HG02759 (cell line): Measurements from ENCODE around the gene DOCK11.
A peak's percentile ranks its signal among the peaks of the same experiment; 100 is the strongest.

ENCODE experiments used
- ATAC-seq: cut with Tn5 transposase; IDR thresholded peaks from one replicate; pipeline ENCODE4 v1.9.1; 2021; ENCODE audit warnings: mild to moderate bottlenecking, moderate library complexity; ENCODE audit not compliant: unreplicated experiment

The DOCK11 gene

DNA sequence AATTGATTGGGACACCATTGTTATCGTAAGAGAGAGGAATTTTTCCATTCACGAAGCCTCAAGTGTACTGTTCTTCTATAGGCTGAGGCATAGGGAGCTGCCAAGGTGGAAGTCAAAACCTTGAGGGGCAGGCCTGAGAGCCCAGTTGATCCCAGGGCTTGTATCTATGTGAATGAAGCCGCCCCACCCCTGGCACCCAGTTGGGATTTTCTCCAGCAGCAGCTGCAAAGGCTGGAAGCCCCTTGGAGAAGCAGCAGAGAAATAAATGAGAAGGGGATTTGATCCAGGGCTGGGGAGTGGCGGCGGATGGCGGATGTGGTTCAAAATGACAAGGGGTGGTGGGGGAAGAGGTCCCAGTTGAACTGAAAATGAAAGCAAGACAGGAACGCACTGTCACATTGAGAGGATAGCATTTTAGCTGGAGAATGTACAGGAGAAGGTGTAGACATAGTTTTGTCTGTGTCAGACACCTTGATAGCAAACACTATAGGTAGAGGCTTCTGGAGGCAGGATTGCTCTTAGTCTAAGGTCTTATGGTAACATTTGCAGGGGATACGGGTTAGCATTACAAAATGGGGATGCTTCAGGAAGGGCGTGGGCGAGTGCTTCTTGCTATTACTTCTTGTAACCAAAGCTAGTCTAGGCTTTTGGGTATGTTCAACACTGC, 32.6 kb downstream of the DOCK11 start:
- peak; percentile 90 for ATAC-seq

DNA sequence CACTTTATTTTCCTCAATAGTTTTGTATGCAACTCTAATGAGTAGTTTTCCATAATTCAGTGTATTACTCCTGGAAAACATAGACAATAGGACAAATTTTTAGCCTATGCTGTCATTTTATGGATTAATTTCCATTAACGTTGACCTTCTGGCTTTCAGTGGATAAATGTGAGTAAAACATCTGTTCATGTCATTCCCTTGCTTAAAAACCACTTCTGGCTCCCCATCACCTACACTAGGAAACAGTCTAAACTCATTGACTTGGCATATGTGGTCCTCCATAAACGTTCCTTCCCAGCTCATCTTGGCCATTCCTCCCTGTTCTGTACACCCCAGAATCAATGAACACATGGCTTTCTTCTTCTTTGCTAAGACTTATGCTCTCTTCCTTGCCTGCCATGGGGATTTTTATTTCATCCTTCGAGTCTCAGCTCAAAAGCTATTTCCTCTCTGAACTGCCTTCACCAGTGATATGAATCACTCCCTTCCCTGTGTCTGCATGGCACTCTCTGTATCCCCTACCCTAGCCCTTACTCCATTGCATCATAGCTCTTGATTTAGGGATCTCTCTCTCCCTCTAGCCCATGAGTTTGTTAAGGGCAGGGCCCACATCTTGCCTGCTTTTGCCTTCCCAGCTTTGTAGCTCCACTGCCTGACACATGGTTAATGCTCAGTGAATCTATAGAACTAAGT, 34.8 kb downstream of the DOCK11 start:
- no peak for ATAC-seq

DNA sequence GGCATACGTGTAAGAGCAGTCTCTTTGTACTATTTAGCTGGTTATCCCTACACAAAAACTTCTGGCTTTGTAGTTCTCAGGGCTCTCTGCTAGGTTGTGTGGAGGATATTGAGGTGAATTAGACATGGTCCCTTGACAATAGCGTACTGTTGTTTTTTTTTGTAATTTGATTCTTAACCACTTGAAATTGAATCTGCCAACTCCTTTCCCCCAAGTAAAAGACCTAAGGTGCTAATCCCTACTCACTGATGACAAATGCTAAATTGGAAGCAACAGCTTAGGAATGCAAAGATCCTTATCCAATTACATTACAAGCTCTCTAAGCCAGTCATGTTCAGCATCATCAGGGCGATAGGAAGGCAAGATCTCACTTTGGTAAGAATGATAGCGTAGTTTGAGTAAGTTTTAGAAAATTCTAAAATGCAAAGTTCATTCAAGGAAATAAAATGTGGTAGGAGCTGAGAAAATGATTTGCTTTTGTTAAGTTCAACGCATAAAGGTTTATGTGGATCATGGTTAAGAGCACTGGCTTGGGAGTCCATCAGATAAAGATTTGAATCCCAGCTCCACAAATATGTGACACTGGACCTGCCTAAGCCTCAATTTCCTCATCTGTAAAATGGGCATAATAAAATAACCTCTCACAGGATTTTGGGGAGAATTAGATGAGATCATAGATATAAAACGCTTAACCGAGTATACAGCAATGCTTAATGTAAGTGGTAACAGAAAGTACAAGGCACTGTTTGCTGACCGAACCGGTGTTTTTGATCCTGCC, 39.3 kb downstream of the DOCK11 start:
- ATAC-seq = no peak

DNA sequence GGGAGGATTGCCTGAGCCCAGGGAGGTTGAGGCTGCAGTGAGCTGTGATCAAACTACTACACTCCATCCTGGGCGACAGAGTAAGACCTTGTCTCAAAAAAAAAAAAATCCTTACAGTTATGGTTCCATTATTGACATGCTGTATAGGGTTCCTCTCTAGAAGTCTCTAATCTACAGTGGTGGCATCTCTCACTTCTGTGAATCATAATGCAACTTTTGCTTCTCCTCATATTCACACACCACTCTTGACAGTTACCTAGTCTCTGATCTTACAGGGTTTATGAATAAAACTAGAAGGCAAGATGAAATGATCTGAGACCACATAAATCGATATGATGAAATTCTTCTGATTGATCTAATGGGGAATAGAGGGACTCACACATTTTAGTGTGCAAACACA, 40.6 kb downstream of the DOCK11 start:
- ATAC-seq = peak; percentile 75

DNA sequence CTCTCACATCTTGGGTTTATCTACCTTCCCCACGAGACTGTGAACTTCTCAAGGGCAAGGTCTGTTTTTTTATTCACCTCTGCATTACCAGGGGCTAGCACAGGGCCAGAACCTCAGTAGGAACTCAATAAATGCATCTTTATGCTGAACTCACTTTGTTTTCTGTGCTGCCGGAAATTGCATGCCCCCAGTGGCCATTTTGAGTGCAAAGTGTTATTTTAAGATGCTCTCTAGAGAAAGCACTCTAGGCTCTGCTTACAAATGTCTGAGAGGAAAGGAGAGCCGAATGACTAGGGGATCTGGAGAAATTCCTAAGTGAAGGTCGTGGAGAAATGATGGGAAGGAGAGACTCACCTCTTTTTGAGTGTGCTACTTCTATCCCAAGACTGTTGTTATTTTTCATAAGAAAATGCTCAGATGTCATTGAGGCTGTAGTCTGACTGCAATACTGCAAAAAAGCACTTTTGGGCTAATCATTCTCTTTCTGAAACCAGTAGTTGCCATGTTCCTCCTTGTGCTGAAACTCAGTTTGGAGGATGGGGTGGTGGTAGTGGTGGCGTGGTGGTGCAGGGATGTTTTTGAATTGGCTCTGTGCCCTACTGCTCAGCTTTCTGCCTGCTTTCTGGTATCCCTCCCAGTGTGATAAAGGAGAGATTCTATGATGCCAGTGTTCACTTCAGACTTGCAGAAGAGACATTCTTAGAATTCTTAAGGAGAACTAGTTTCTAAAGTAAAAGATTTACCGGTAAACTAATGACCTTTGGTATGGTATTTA, 41.3 kb downstream of the DOCK11 start:
- peak; percentile 76 for ATAC-seq

DNA sequence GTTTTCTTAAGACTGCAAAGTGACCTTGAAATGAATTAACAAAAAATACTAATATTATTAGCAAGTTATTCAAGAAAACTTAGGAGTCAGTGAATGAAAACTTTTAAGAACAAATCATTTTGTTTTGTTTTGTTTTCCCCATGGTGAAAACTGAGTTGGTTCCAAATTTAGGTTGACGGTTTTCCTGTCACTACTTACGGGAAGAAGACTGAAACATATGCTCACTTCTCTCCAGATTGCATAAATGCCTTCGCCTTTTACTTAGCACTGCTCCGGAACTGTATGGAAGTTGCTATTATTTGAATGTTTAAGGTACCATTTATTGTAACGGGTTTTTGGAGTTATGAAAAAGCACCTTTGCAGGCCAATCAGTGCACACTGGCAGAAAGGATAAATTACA, 42.8 kb downstream of the DOCK11 start:
- ATAC-seq = no peak

DNA sequence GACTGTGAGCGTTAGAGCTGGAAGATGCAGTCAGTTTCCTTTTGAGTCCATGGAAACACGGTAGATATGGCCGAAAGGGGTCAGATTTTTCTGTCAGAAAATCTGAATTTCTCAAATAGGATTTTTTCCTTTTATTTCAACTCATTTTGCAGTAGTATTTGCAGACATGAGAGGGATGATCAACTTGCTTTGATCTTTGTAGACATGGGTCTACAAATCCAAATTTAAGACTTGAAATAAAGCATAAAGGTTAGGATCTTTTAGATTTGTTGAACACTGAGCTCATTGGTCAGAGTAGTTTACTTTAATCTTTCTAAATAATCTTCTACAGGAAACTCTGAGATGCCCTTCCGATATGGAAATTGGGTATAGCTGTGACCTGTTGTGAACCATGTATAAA, 44.7 kb downstream of the DOCK11 start:
- no peak for ATAC-seq

DNA sequence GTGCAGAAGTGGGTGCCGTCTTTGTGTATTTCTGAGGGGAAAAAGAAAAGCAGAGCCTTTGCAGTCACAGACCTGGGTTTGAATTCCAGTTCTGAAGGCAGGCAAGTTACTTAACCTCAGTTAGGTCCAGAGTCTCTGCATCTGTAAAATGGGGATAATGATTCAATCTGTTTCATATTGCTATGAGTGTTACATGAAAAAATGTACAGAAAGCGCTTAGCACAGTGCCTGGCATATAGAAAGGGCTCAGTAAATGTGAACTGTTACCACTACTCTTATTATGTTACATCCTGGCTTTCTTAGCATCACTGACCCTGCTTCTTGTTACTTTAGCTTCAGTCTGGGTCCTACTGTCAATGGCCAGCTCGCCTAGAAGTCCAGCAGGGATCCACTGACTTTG, 45.9 kb downstream of the DOCK11 start:
- no peak for ATAC-seq

DNA sequence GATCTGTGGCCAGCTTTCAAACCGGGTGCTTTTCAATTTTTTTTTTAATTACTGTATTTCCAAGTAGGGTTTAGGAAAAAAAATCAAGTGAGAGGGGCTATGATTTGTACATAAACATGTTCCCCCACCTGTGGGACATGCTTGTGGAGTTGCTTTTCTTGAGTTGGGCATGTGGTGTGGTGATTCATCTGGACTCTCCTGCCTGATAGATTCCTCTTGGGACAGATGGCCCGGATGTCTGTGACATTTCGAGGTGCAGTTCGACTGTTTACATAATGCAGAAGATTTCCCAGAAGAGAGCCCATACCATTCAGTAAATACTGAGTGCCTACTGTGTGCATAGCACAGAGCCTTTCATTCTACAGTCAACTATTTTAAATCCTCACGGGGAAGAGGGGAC, 49.9 kb downstream of the DOCK11 start:
- no peak for ATAC-seq

DNA sequence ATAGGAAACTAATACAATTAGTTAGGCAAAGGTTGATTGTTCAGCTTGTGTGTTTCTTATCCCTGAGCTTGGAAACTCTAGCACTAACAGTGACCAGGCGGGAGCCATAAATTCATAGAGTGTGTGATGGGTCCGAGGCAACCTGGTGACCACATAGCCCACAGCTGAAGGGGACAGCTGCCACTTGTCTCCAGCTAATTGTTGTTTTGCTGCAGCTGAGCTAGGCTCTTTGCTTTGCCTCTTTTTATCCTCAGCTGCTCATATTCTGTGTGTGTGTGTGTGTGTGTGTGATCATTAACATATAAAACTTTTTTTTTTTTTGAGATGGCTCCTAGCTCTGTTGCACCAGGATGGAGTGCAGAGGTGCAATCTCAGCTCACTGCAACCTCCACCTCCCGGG, 53.2 kb downstream of the DOCK11 start:
- ATAC-seq = no peak

DNA sequence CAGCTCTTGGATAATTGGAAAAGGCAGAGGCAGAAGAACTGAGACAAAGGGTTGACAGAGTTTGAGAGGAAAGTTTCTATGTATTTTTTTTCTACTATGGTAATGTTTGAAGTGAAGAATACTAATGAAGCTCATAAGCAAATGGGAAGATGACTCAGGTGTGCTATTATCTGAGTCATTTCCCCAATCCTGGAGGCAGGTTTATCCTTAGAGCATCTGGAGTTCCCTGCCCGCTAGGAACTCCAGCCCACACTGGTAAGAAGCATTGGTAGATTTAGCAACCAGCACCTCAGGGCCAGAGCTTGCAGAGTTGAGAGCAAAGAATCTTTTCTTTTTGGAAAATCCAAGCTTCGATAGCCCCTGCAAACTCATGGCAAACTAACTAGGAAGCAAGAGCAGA, 55.2 kb downstream of the DOCK11 start:
- no peak for ATAC-seq

DNA sequence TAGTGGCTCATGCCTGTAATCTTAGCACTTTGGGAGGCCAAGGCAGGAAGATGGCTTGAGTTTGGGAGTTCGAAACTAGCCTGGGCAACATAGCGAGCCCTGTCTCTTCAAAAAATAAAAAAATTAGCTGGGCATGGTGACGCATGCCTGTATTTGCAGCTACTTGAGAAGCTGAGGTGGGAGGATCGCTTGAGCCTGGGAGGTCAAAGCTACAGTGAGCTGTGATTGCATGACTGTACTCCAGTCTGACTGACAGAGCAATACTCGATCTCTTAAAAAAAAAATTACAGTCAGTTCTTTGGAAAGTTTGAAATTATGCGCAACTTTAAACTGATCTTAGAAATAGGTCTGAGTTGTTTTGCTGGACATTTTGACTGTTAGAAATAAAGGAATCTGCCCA, 55.8 kb downstream of the DOCK11 start:
- ATAC-seq = no peak

DNA sequence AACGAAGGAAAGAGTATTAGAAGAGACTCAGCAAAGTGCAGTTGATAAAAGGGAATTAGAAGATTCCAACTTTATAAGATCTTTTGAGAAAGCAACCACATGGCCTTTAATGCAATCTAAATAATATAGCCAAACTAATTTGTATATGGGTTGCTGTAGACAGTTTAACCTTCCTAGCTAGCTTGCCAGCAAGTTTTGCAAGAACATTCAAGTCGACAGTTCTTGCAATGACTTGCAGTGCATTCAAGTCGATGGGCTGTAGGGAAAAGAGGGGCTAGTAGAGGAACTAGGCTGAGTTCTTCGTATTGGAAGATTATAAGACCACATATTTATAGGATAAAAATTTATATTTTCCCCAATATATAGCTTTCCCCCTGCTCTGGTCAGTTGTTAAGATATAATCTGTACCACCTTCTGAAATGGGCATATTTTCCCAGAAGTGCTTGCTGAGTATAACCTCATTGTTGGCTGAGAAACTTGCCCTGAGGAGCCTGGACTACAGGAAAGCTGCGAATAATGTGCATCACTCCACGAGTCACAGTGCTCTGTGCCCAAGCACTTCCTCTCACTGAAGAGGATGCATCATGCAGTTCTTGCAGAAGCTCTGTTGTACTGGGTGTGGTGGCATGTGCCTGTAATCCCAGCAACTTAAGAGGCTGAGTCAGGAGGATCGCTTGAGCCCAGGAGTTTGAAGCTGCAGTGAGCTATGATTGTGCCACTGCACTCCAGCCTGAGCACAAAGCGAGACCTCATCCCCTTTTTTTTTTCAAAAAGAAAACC, 56.7 kb downstream of the DOCK11 start:
- no peak for ATAC-seq

DNA sequence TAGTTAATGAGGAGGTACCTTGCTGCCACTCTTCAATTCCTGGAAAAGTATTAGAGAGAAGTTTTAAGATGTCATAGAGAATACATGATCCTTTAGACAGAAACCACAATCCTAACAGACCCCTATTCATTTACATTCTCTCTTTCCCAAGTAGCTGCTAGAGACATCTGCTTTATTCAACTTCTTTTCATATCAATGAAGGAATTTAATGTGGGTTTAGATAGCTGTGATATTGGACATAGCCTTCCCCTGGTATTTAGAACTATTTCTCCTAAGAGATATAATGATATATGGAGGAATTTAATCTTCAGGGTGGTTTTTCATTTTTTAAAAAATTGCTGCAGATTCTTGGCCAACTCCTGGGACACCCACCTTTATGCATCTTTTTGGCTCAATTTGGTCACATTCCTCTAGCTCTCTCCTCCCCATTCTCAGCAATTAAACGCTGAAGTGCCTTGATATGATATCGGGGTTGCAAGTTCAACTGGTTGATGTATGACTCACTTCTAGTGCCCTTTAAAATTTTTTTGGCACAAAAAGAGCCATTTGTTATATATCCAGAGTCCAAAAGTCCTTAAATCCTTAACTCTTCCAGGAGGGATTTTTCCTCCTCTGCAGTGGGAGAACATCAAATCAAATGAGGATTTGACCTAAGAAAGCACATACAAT, 57.6 kb downstream of the DOCK11 start:
- no peak for ATAC-seq

DNA sequence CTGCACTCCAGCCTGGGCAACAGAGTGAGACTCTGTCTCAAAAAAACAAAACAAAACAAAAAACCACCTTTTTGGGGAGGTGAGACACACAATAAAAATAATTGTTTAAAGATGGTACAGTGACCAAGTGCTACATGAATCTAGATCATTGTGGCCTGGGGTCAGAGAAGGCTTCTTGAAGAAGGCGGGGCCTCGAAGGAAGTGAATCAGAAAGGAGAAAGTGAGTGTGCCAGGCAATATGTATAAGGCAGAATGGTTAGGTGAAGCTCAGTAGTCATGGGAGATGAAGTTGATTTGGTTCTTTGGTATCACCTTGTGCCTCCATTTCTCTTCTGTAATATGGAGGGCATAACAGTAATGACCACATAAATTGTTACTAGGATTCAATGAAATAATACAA, 58.9 kb downstream of the DOCK11 start:
- no peak for ATAC-seq

DNA sequence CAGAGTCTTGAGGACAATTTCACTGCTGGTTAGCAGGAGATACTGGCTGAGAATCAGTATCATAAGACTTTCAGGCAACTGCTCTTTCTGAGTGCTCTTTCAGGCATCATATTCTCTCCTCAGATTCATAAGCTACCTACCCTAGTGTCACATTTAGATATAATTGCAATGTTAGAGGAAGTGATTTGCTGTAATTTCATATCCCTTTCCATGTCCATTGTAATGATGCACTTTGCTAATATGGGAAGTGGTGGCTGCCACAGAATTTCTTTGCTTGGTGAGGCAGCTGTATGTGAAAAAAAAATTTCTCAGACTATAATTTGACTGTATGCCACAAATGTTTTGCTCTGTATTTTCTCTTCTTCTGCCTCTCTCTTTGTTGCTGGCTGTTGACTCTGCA, 63.3 kb downstream of the DOCK11 start:
- ATAC-seq = no peak

DNA sequence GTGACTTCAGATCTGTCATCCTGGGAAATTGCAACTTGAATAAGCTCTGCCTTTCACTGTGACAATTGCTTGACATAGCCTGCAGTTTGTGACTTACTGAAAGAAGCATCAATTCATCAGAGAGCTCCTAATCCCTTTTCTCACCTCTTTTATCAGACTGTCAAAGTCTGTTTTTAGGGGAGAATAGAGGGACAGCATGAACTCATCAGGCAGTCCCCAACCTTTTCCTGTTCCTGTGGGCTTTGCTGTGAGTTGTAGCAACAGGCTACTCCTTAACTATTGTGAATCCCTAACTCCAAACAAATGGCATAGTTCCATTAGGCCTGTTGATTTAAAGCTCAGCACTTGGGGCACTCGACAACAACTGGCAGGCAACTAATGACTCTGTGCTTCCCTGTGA, 64.9 kb downstream of the DOCK11 start:
- ATAC-seq = no peak

DNA sequence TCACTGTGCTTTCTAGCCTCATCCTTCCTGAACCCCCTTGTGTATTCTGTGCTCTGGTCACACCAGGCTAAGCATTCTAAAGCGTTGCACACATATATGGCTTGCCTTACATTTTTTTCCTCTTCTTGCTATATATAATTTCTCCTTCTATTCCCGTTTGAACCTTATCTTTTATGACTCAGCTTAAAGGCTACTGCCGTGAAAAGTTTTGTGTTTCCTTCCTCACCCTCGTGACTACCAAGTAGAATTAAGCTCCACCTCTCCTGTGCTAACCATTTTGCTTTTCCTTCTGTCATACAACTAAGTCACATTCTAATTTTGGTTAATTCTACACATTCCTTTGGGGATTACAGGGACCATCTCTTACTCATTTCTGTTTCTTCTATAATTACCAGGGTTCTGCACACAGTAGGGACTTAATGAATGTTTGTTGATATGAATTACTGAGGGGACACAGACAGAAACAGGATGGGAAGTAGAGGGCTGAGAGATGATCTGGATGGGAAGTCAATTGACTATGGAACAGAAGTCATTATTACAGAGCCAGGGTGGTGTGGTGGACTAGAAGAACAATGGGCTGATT, 67.1 kb downstream of the DOCK11 start:
- ATAC-seq = no peak

DNA sequence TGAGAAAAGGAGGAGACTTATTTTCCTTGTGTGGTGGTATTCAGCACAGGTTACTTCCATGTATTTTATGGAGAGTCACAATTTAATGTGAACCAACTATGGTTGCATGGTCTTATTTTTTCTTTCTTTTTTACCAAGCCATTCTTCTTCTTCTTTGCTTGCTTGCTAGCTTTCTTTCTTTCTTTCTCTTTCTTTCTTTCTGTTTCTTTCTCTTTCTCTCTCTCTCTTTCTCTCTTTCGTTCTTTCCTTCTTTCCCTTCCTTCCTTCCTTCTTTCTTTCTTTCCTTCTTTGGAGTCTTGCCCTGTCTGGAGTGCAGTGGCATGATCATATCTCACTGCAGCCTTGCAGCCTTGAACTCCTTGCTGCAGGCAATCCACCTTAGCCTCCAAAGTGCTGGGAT, 68.9 kb downstream of the DOCK11 start:
- ATAC-seq = no peak

DNA sequence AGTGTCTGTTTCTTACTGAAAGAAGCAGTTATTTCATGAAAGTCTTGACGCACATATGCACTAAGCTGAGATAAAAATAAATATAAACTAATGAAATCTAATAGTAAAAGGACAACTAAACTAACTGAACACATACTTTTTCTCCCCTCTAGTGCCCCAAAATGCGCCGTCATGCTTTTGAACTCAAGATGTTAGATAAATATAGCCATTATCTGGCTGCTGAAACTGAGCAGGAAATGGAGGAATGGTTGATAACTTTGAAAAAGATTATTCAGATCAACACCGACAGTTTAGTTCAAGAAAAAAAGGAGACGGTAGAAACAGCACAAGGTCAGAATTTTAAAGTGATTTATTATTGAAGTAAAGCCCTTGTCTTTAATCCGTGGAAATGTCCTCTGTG, 70.2 kb downstream of the DOCK11 start:
- no peak for ATAC-seq
